NK-92 treated with Interleukin-12 subunit alpha and Interleukin-12 subunit beta, amount 100 ng/mL, for 24 hours (cell line): Measurements from ENCODE around the gene SHANK3.
"Not testable (repeated sequence)": the region's sequence is repeated elsewhere in the genome, so short reads cannot be mapped to it uniquely, and the experiment has no call there.

Experiments
- DNase-seq: peaks from one replicate; lab custom pipeline; 2025; lab: John Stamatoyannopoulos, UW

Gene SHANK3

GRCh38 chr22:50653256-50653655 lies 19.4 kb upstream of the SHANK3 start:
- no peak for DNase-seq

- not testable (repeated sequence) for DNase-seq
Observed at GRCh38 chr22:50654664-50655063, 18.0 kb upstream of the SHANK3 start.

GRCh38 chr22:50656122-50657070 lies 16.2 kb upstream of the SHANK3 start:
- no peak for DNase-seq

GRCh38 chr22:50657925-50658324 lies 14.7 kb upstream of the SHANK3 start:
- DNase-seq: no peak

GRCh38 chr22:50659711-50660110 lies 12.9 kb upstream of the SHANK3 start:
- not testable (repeated sequence) for DNase-seq

GRCh38 chr22:50660306-50660705 lies 12.3 kb upstream of the SHANK3 start:
- DNase-seq: no peak

GRCh38 chr22:50665212-50665611 lies 7.4 kb upstream of the SHANK3 start:
- DNase-seq: no peak

GRCh38 chr22:50665738-50666137 lies 6.9 kb upstream of the SHANK3 start:
- no peak for DNase-seq

- DNase-seq: no peak
Observed at GRCh38 chr22:50670513-50670912, 2.1 kb upstream of the SHANK3 start.

GRCh38 chr22:50670914-50671538 lies 1.6 kb upstream of the SHANK3 start:
- no peak for DNase-seq

- DNase-seq: no peak
Observed at GRCh38 chr22:50671641-50672040, 982 bp upstream of the SHANK3 start.

- no peak for DNase-seq
Observed at GRCh38 chr22:50672041-50672440, 582 bp upstream of the SHANK3 start.

GRCh38 chr22:50673231-50674129 lies 857 bp downstream of the SHANK3 start:
- DNase-seq: no peak

GRCh38 chr22:50674130-50674500 lies 1.5 kb downstream of the SHANK3 start:
- DNase-seq: no peak

GRCh38 chr22:50674606-50675552 lies 2.3 kb downstream of the SHANK3 start:
- no peak for DNase-seq

GRCh38 chr22:50675553-50676179 lies 3.0 kb downstream of the SHANK3 start:
- DNase-seq: no peak

- no peak for DNase-seq
Observed at GRCh38 chr22:50676180-50676636, 3.6 kb downstream of the SHANK3 start.

- no peak for DNase-seq
Observed at GRCh38 chr22:50676661-50677492, 4.3 kb downstream of the SHANK3 start.

GRCh38 chr22:50677493-50678217 lies 5.0 kb downstream of the SHANK3 start:
- no peak for DNase-seq
